HepG2 (cell line): ENCODE measurements around the gene TNN.

Experiments used
- BORCS8-MEF2B ChIP-seq: sonication (generic); formaldehyde crosslinking; IDR thresholded peaks from 2 replicates; pipeline ENCODE4 v1.8.0; 2022; ENCODE audit warnings: mild to moderate bottlenecking, missing genetic modification reagents
- CTCF ChIP-seq: sonication (generic); formaldehyde crosslinking; IDR thresholded peaks from 2 replicates; pipeline ENCODE4 v1.5.0; 2020; ENCODE audit warnings: mild to moderate bottlenecking, missing genetic modification reagents, moderate library complexity
- ELF1 ChIP-seq: sonication (generic); formaldehyde crosslinking; IDR thresholded peaks from 2 replicates; pipeline ENCODE4 v1.4.0; 2020; ENCODE audit warnings: missing genetic modification reagents
- FIP1L1 ChIP-seq: fragments of 200-400 bp; formaldehyde crosslinking; IDR thresholded peaks from 2 replicates; pipeline ENCODE4 v1.6.1; 2018; ENCODE audit warnings: low read depth, mild to moderate bottlenecking, low read length, moderate library complexity, borderline replicate concordance; ENCODE audit not compliant: insufficient read depth
- GABPB1 ChIP-seq: IDR thresholded peaks from 2 replicates; pipeline ENCODE4 v1.6.1; 2016; ENCODE audit warnings: mild to moderate bottlenecking, missing genetic modification reagents, moderate library complexity, missing compliant biosample characterization
- HDAC6 ChIP-seq: fragments of 200-600 bp; sonication (generic); IDR thresholded peaks from 2 replicates; pipeline ENCODE4 v1.7.0; 2017; ENCODE audit warnings: mild to moderate bottlenecking, antibody characterized with exemption, low read length, low read depth
- NFE2L2 ChIP-seq: fragments of 150-350 bp; IDR thresholded peaks from 2 replicates; pipeline ENCODE4 v1.6.1; 2014; ENCODE audit warnings: low read length
- NFIC ChIP-seq: IDR thresholded peaks from 2 replicates; pipeline ENCODE4 v1.6.1; 2012; ENCODE audit warnings: mild to moderate bottlenecking, low read length, inconsistent platforms
- TP53 ChIP-seq: sonication (generic); formaldehyde crosslinking; conservative IDR thresholded peaks from 2 replicates; pipeline ENCODE4 v1.4.0; 2020; ENCODE audit warnings: missing genetic modification reagents
- USF2 ChIP-seq, 2 experiments: sonication (generic) in 1 of 2; formaldehyde crosslinking in 1 of 2; IDR thresholded peaks; 2 replicates each; pipeline versions ENCODE4 v1.5.1 to v1.6.1; 2011 to 2020; ENCODE audit warnings: borderline replicate concordance in 1 of 2, low read depth in 1 of 2, low read length in 1 of 2, mild to moderate bottlenecking in 1 of 2, missing genetic modification reagents in 1 of 2, moderate library complexity in 1 of 2

- TF ChIP-seq ELF1 (CRISPR knock-in tag) (no peak), NFE2L2 (no peak), CTCF (CRISPR knock-in tag) (no peak), NFIC (no peak), FIP1L1 (no peak), GABPB1 (no peak), TP53 (CRISPR knock-in tag) (no peak), BORCS8-MEF2B (no peak), HDAC6 (no peak), USF2 (IDR thresholded peaks at IDR 0.05; ENCODE audit: low read depth, low read length) (no peak), USF2 (CRISPR knock-in tag; IDR thresholded peaks at IDR 0.05; ENCODE audit: borderline replicate concordance) (no peak)
Measured at GRCh38 chr1:175155936-175156335, 88.3 kb downstream of the TNN start.
